GM12892 (cell line): ENCODE data around the gene PARVB.

ENCODE experiments used
- POLR2AphosphoS5 ChIP-seq: IDR thresholded peaks from 2 replicates; pipeline ENCODE4 v1.6.1; 2011; ENCODE audit warnings: low read depth, low read length, control low read depth
- TAF1 ChIP-seq: IDR thresholded peaks from 2 replicates; pipeline ENCODE4 v1.6.1; 2011; ENCODE audit warnings: low read depth, mild to moderate bottlenecking, control low read depth, low read length, borderline replicate concordance

DNA sequence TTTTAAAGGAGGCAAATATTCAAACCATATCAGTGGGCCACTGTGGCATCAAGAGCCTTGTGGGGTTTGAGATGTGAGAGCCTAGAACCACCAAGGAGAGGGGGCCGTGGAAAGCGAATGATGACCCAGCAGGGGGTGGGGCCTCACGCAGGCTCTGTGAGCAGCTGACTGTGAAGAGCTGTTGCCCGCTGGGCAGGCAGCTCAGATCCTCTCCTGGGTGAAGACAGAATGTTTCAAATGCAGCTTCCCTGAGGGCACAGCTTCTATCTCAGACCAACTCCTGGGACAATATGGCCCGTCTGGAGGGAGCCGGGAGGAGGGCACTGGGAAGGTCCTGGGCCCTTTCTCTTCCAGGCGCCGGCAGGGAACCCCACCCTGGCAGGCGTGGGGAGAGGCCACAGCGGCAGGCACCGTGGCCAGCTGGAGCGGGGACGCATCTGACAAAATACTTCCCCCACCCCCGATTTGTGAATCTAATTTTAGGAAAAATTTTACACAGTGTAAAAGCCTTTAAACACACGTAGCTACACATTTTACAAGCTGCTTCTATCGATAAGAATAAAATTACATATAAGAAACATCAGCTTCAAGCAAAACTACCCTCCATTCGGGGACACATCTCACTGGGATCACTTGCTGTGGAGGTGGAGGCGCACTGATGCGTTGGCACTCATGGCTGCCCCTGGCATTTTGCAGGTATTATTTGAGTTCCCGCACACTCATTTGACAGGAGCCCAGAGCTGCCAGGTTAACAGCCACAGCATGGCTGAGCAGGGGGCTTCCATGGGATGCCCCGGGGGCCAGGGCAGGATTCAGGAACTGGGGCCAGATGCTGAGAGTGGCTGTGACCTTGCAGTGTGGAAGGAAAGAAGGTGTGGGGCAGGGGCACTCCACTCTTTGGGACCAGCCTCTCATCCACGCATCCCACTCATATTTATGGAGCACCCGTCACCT is 196.9 kb downstream of the PARVB start:
- TF ChIP-seq POLR2AphosphoS5: no peak
- TF ChIP-seq TAF1: no peak
